HG03025 (cell line): ENCODE results near the gene TNPO3.
"Not testable (repeated sequence)": the region's sequence is repeated elsewhere in the genome, so short reads cannot be mapped to it uniquely, and the experiment has no call there.

Source experiments
- ATAC-seq: cut with Tn5 transposase; IDR thresholded peaks from one replicate; pipeline ENCODE4 v1.9.1; 2021; ENCODE audit warnings: mild to moderate bottlenecking, moderate library complexity; ENCODE audit not compliant: unreplicated experiment, low FRiP score

Gene TNPO3

GRCh38 chr7:129017933-129018538, 36.9 kb downstream of the TNPO3 start:
- no peak for ATAC-seq

GRCh38 chr7:129017264-129017663, 37.6 kb downstream of the TNPO3 start:
- no peak for ATAC-seq

- no peak for ATAC-seq
Observed at GRCh38 chr7:129014501-129015101, 40.3 kb downstream of the TNPO3 start.

- ATAC-seq = no peak
Observed at GRCh38 chr7:129013048-129013724, 41.7 kb downstream of the TNPO3 start.

GRCh38 chr7:129012641-129013040, 42.3 kb downstream of the TNPO3 start:
- ATAC-seq = no peak

- no peak for ATAC-seq
Observed at GRCh38 chr7:129010075-129010474, 44.8 kb downstream of the TNPO3 start.

- ATAC-seq = peak; percentile 60
Observed at GRCh38 chr7:129009437-129009836, 45.5 kb downstream of the TNPO3 start.

- ATAC-seq = peak; percentile 19
Observed at GRCh38 chr7:129008645-129009414, 46.1 kb downstream of the TNPO3 start.

- no peak for ATAC-seq
Observed at GRCh38 chr7:129007572-129007971, 47.3 kb downstream of the TNPO3 start.

- no peak for ATAC-seq
Observed at GRCh38 chr7:129006636-129007414, 48.1 kb downstream of the TNPO3 start.

- no peak for ATAC-seq
Observed at GRCh38 chr7:129005186-129005585, 49.7 kb downstream of the TNPO3 start.

GRCh38 chr7:128997181-128997580, 57.7 kb downstream of the TNPO3 start:
- no peak for ATAC-seq

- ATAC-seq = not testable (repeated sequence)
Observed at GRCh38 chr7:128994560-128994959, 60.4 kb downstream of the TNPO3 start.

- no peak for ATAC-seq
Observed at GRCh38 chr7:128993419-128993818, 61.5 kb downstream of the TNPO3 start.

- no peak for ATAC-seq
Observed at GRCh38 chr7:128989961-128990360, 65.0 kb downstream of the TNPO3 start.

GRCh38 chr7:128988372-128988771, 66.5 kb downstream of the TNPO3 start:
- ATAC-seq = no peak

GRCh38 chr7:128986609-128987008, 68.3 kb downstream of the TNPO3 start:
- ATAC-seq = no peak

GRCh38 chr7:128985660-128986059, 69.3 kb downstream of the TNPO3 start:
- ATAC-seq = no peak

- no peak for ATAC-seq
Observed at GRCh38 chr7:128982105-128982504, 72.8 kb downstream of the TNPO3 start.

GRCh38 chr7:128974241-128974934, 80.5 kb downstream of the TNPO3 start:
- no peak for ATAC-seq
